ENCODE measurements around the gene LYZL6.

Gene LYZL6

DNA sequence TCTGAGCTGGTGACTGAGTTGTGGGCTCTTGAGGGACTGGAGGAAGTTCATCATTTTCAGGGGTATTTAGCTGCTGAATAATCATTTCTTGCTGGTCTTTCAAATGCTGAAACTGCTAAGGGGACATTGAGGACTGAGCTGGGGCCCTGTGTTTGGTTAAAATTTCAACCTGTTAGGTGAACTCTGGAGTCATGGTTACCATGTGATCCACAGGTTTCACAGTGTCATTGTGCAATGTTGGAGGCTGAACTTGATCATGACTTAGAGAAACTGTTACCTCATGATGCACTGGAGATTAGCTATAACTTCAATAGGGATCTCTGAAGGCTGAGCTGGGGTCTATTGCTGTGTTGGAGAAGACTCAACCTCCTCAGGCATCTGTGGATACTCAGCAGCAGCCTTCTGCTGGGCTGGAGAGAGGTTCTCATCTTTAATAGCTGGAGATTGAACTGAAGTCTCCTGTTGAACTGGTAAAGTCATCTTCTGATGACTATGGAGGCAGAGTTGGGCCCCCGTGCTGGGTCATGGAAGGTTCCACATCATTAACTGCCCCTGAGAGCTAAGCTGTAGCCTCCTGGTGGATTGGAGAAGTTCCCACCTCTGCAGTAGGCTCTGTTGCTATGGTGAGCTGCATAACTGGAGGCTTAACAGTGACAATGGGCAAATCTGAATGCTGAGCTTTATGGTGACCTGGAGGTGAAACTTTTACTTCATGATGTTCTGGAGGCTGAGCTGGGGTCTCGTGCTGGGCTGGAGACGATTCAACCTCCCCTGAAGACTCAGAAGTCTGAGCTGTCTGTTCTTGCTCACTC lies 28.2 kb downstream of the LYZL6 start:
- TF ChIP-seq, protein P1, sequence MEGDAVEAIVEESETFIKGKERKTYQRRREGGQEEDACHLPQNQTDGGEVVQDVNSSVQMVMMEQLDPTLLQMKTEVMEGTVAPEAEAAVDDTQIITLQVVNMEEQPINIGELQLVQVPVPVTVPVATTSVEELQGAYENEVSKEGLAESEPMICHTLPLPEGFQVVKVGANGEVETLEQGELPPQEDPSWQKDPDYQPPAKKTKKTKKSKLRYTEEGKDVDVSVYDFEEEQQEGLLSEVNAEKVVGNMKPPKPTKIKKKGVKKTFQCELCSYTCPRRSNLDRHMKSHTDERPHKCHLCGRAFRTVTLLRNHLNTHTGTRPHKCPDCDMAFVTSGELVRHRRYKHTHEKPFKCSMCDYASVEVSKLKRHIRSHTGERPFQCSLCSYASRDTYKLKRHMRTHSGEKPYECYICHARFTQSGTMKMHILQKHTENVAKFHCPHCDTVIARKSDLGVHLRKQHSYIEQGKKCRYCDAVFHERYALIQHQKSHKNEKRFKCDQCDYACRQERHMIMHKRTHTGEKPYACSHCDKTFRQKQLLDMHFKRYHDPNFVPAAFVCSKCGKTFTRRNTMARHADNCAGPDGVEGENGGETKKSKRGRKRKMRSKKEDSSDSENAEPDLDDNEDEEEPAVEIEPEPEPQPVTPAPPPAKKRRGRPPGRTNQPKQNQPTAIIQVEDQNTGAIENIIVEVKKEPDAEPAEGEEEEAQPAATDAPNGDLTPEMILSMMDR (IDR thresholded peaks at IDR 0.05; ENCODE audit: low read depth, low read length): no peak
- no peak overlapping the region for H3K4me3 ChIP-seq (ENCODE audit: low read depth, low read length)

DNA sequence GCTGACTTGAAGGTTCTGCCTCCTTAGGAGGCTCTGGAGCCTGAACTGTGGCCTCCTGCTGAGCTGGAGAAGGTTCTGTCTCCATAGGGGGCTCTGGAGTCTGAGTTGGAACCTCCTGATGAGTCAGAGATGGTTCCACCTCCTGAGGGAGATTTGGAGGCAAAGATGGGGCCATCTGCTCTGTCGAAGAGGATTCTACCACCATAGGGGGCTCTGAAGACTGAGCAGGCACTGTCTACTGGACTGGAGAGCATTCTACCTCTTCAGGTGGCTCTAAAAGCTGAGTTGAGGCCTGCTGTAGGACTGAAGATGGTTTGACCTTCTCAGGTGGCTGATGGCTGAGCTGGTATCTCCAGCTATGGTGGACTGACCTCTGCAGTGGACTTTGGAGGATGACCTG lies 29.2 kb downstream of the LYZL6 start:
- H3K4me3 ChIP-seq (ENCODE audit: low read depth, low read length): no peak overlapping the region
- TF ChIP-seq, protein P1 (IDR thresholded peaks at IDR 0.05; ENCODE audit: low read depth, low read length): no peak

DNA sequence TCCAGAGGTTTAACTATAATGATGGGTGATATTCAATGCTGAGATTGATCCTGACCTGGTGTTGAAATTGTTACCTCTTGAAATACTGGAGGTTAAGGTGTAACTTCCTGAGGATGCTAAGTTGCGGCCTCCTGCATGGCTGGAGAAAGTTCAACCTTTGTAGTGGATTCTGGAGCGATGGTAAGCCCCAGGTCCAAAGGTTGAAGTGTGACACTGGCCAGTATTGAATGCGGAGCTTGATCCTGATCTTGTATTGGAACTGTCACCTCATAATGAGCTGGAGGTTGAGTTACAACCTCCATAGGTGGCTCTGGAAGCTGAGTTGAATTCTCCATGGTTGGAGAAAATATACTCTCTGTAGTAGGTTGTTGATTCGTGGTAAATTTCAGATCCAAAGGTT lies 29.9 kb downstream of the LYZL6 start:
- no peak overlapping the region for H3K4me3 ChIP-seq (ENCODE audit: low read depth, low read length)
- TF ChIP-seq, protein P1 (IDR thresholded peaks at IDR 0.05; ENCODE audit: low read depth, low read length): no peak

DNA sequence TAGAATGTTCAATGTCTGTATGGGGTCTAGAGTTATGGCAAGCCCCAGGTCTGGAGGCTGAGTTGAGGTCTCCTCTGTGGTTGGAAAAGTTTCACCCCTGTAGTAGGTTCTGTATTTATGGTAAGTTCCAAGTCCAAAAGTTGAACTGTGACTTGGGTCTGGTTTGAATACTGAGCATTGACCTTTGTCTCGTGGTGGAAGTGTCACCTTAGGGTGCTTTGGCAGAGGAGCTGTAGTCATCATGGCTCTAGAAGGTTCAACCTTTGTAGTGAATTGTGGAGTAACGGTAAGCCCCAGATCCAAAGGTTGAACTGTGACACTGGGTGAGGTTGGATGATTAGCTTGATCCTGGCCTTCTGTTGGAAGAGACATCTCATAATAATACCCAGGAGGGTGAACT lies 30.6 kb downstream of the LYZL6 start:
- TF ChIP-seq, protein P1 (IDR thresholded peaks at IDR 0.05; ENCODE audit: low read depth, low read length): no peak

DNA sequence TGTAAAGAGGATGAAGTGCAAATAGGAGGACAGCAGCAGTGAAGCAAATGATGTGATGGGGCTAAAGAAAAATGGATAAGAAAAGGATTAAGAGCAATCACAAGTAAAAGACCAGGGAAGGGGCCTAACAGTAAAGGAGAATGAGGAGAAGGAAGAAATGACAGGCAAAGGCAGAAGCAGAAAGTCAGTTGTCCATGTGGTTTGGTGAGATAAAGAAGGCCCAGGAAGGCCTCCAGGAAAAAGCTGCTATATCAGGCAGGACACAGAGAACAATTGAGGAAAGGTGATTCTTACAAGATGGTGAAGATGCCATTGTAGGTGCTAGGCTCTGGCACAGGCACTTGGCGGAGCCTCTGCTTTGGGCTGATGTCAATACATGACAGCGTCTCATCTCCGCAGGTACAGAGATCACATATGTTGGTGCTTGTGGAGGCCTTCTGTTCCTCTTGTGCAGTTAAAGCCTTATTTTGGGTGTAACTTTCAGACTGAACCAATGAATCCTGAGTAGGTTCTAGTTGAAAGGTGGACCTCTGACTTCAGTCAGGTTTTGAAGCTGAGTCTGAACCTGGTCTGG lies 31.1 kb downstream of the LYZL6 start:
- no peak overlapping the region for H3K4me3 ChIP-seq (ENCODE audit: low read depth, low read length)
- TF ChIP-seq, protein P1 (IDR thresholded peaks at IDR 0.05; ENCODE audit: low read depth, low read length): no peak

More for the DNA sequence above, 30.6 kb downstream of the LYZL6 start:
- H3K4me3 ChIP-seq (ENCODE audit: low read depth, low read length): no peak overlapping the region

DNA sequence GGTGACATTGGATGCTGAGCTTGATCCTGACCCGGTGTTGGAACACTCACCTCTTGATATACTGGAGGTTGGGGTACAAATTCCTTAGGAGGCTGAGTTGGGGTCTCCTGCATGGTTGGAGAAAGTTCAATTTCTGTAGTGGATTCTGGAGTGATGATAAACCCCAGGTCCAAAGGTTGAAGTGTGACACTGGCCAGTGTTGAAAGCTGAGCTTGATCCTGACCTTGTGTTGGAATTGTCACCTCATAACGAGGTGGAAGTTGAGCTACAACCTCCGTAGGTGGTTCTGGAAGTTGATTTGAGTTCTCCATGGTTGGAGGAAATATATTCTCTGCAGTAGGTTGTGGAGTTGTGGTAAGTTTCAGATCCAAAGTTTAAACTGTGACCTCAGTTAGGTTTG lies 34.1 kb downstream of the LYZL6 start:
- TF ChIP-seq, protein P1 (IDR thresholded peaks at IDR 0.05; ENCODE audit: low read depth, low read length): no peak
- no peak overlapping the region for H3K4me3 ChIP-seq (ENCODE audit: low read depth, low read length)

DNA sequence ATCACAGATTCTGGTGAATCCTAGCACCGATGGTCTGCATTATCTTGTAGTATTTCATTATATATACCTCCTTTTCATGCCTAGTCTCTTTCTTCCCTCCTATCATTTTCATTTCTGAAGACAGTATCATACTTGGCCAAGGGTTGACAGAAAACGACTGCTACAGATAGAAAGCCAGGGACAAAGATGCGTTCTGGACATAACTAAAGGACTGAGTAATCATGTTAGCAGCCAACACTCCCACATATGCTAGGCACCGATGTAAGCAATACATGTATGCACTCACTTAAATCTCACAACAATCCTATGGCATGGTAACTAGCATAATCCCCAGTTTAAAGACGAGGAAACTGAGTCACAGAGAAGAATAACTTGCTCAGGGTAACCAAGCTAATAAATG lies 35.8 kb downstream of the LYZL6 start:
- TF ChIP-seq, protein P1 (IDR thresholded peaks at IDR 0.05; ENCODE audit: low read depth, low read length): no peak
- H3K4me3 ChIP-seq (ENCODE audit: low read depth, low read length): no peak overlapping the region

Measured in WI38 (cell line).